HCT116 (cell line): ENCODE measurements around the gene NCKAP5.

ENCODE experiments used
- CTCF ChIP-seq, 3 experiments: fragments of 200-600 bp in 1 of 3; sonication (generic) in 1 of 3; IDR thresholded peaks in 2 of 3; conservative IDR thresholded peaks in 1 of 3; 2 replicates each; pipeline ENCODE4 v1.5.1; 2012 to 2017; ENCODE audit warnings: low read depth in 2 of 3, low read length in 2 of 3, antibody characterized with exemption in 1 of 3, borderline replicate concordance in 1 of 3, control low read depth in 1 of 3, mild to moderate bottlenecking in 1 of 3, mixed read lengths in 1 of 3, mixed run types in 1 of 3, moderate library complexity in 1 of 3; ENCODE audit not compliant: insufficient read depth in 1 of 3
- SIN3A ChIP-seq: IDR thresholded peaks from 2 replicates; pipeline ENCODE4 v1.6.1; 2012; ENCODE audit warnings: low read depth

GRCh38 chr2:133252780-133253355 is 315.4 kb downstream of the NCKAP5 start:
- TF ChIP-seq SIN3A (no peak), CTCF (IDR thresholded peaks at IDR 0.05 in 2 of 3, conservative IDR thresholded peaks at IDR 0.05 in 1 of 3; ENCODE audit: borderline replicate concordance in 1 of 3, insufficient read depth in 1 of 3, low read depth in 2 of 3, low read length in 2 of 3) (no peak)
